SU-DHL-6 (cell line): ENCODE results near the gene HDAC11.

Experiments
- H2AFZ ChIP-seq: fragments of 200-600 bp; sonication (generic); 2 replicates; pipeline ENCODE4 v1.6.1; 2014; ENCODE audit warnings: low read depth, mild to moderate bottlenecking, moderate library complexity, mixed read lengths, antibody characterized with exemption, low read length; ENCODE audit not compliant: severe bottlenecking
- H3F3A ChIP-seq: fragments of 200-600 bp; shearing (Covaris generic); 2 replicates; pipeline ENCODE4 v1.6.0; 2016; ENCODE audit warnings: antibody characterized with exemption, mild to moderate bottlenecking; ENCODE audit not compliant: insufficient read depth
- H3K27ac ChIP-seq: fragments of 200-600 bp; sonication (generic); 2 replicates; pipeline ENCODE4 v1.5.1; 2016; ENCODE audit warnings: low read depth, mild to moderate bottlenecking, low read length, moderate library complexity, mixed read lengths
- H3K27me3 ChIP-seq: fragments of 200-600 bp; sonication (generic), shearing (Covaris generic); 2 replicates; pipeline ENCODE4 v1.6.0; 2014; ENCODE audit warnings: mild to moderate bottlenecking, low read length
- H3K36me3 ChIP-seq: fragments of 200-600 bp; sonication (generic); 2 replicates; pipeline ENCODE4 v1.6.1; 2014; ENCODE audit warnings: mild to moderate bottlenecking, low read length, mixed read lengths
- H3K4me2 ChIP-seq: fragments of 300-600, 200-600 bp; shearing (Covaris generic), sonication (generic); 2 replicates; pipeline ENCODE4 v1.6.0; 2014; ENCODE audit warnings: low read length, low read depth, mild to moderate bottlenecking; ENCODE audit not compliant: poor library complexity, severe bottlenecking
- H3K4me3 ChIP-seq: fragments of 200-600 bp; sonication (generic); 2 replicates; pipeline ENCODE4 v1.5.1; 2014; ENCODE audit warnings: antibody characterized with exemption, low read length, mild to moderate bottlenecking, mixed read lengths; ENCODE audit not compliant: insufficient read depth, poor library complexity, severe bottlenecking
- H3K79me2 ChIP-seq: fragments of 200-600 bp; sonication (generic); 2 replicates; pipeline ENCODE4 v1.6.1; 2014; ENCODE audit warnings: mild to moderate bottlenecking, low read length, moderate library complexity; ENCODE audit not compliant: insufficient read depth
- H3K9ac ChIP-seq: fragments of 200-600 bp; sonication (generic); 2 replicates; pipeline ENCODE4 v1.7.0; 2014; ENCODE audit warnings: mild to moderate bottlenecking, low read length
- H3K9me2 ChIP-seq: fragments of 200-600 bp; sonication (generic); replicated peaks from 2 replicates; pipeline ENCODE4 v1.6.1; 2014; ENCODE audit warnings: low read length; ENCODE audit not compliant: insufficient read depth
- H3K9me3 ChIP-seq: fragments of 200-600 bp; sonication (generic); 2 replicates; pipeline ENCODE4 v1.6.1; 2014; ENCODE audit warnings: low read length, mixed read lengths; ENCODE audit not compliant: insufficient read depth
- H4K20me1 ChIP-seq: fragments of 200-600 bp; sonication (generic); 2 replicates; pipeline ENCODE4 v1.6.1; 2014; ENCODE audit warnings: low read depth, mild to moderate bottlenecking, antibody characterized with exemption, low read length, moderate library complexity, mixed read lengths
- CTCF ChIP-seq: fragments of 200-600 bp; sonication (generic); IDR thresholded peaks from one replicate; pipeline ENCODE4 v1.5.1; 2017; ENCODE audit warnings: antibody characterized with exemption, mild to moderate bottlenecking, low read length, moderate library complexity; ENCODE audit not compliant: insufficient read depth, poor library complexity, severe bottlenecking
- EZH2phosphoT487 ChIP-seq: fragments of 200-600 bp; sonication (generic), shearing (Covaris generic); conservative IDR thresholded peaks from 2 replicates; pipeline ENCODE4 v1.6.1; 2018; ENCODE audit warnings: mild to moderate bottlenecking, antibody characterized with exemption, low read length, moderate library complexity, mixed read lengths

The HDAC11 gene

DNA sequence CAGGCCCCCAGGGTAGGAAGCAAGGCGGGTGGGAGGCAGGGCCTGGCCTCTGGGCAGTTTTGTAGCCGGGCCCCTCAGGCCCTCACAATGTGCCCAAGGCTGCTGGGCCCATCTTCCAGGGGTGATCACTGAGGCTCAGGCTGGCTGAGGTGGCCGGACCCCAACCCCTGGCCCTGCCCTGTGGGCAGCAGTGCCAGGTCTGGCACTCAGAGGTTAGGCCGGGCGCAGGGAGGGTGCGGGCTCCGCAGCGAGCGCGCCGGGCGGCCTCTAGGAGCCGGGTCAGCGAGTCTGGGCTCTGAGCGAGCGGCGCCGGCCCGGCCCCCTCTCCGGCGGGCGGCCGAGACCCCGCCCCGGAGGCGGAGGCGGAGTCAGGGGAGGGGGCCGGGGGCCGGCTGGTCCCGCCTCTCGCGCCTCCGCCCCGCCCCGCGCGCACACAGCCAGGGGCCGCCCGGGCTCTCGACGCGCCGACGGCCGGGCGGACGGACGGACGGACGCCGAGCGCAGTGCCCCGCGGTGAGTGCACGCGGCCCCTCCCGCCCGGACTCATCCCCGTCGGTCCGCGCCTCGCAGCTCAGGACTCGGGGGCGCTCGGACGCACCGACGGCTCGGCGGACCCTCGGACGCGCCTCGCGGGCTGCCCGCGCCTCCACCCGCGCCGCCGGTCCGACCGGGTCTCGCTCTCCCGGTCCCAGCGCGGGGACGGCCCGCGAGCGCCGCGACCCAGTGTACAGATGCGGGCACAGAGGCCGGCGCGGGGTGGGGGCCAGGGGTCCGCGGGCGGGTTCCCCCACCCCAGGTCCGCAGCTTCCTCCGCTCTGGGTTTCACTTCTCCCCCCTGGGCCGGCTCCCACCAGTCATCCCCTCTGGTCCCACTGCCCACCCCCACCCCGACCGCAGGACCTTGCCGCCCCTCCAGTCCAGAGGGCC lies 68.9 kb downstream of the HDAC11 start, which contains the start of gene FBLN2:
TSS of gene FBLN2 (plus strand) at position 430 of the 927 bp plus-strand sequence. CDS start 21,231 bp downstream, outside the sequence.
- Histone ChIP-seq H3K9me2 (no peaks in the 10 kb centered on the region), H3K9me3 (no peaks in the 10 kb centered on the region), H3K79me2 (no peaks in the 10 kb centered on the region), H3K27me3 (no peaks in the 10 kb centered on the region), H3K4me2 (no peak within 1 kb of the TSS), H3K36me3 (no peaks in the 10 kb centered on the region), H4K20me1 (no peaks in the 10 kb centered on the region), H3K4me3 (no peak within 1 kb of the TSS), H3K9ac (no peak within 1 kb of the TSS), H3K27ac (no peak within 1 kb of the TSS), H2AFZ (no peak within 1 kb of the TSS), H3F3A (no peaks in the 10 kb centered on the region)
- TF ChIP-seq EZH2phosphoT487: no peak
- no peak for TF ChIP-seq CTCF

DNA sequence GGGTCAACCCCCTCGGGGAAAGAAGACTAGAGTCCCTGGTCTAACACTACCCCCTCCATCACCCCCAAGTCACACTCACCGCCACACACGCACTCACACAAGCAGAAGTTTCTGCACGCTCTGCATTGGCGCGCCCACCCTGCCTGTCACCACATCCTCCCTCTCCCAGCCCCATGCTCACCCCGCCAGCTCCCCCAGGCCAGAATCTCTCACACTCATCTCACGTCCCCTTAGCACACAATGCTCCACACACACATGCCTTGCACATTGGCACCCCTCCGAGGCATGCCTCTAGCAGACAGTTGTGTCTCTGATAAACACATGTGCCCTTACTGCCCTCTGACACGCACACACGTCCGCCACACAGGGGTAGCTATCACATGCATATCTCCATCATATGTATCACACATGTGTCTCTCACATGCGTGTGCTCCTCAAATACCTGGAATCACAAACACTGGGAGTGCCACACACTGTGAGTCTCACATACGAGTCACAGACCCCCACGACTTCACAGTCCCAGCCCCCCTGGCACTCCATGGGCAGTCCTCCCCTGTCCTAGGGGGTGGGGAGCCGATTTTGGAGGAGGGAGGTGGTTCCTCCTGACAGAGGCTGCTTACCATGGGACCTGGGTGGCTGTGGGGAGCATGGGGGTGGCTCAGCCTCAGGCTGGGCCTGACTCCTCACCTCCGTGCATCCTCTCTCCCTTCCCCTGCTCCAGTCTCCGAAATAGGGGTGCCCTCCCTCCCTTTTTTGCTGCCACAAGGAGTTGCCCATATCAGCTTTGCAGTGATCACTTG lies 69.7 kb downstream of the HDAC11 start:
- TF ChIP-seq EZH2phosphoT487: no peak
- no peak for TF ChIP-seq CTCF
- H3K79me2 ChIP-seq: no peaks in the 10 kb centered on the region
- H3K4me3 ChIP-seq: no peak overlapping the region
- H3F3A ChIP-seq: no peaks in the 10 kb centered on the region
- H3K4me2 ChIP-seq: no peak overlapping the region
- H3K9me3 ChIP-seq: no peaks in the 10 kb centered on the region
- H2AFZ ChIP-seq: no peak overlapping the region
- no peak overlapping the region for H3K27ac ChIP-seq
- H3K27me3 ChIP-seq: no peaks in the 10 kb centered on the region
- H3K9ac ChIP-seq: no peak overlapping the region
- no peaks in the 10 kb centered on the region for H4K20me1 ChIP-seq
- no peaks in the 10 kb centered on the region for H3K9me2 ChIP-seq
- no peaks in the 10 kb centered on the region for H3K36me3 ChIP-seq

- H3K9me2 ChIP-seq: no peaks in the 10 kb centered on the region
- H2AFZ ChIP-seq: no peak overlapping the region
- no peaks in the 10 kb centered on the region for H3K9me3 ChIP-seq
- H3K4me2 ChIP-seq: no peak overlapping the region
- no peaks in the 10 kb centered on the region for H3K79me2 ChIP-seq
- H3K36me3 ChIP-seq: no peaks in the 10 kb centered on the region
- no peaks in the 10 kb centered on the region for H3K27me3 ChIP-seq
- no peaks in the 10 kb centered on the region for H3F3A ChIP-seq
- TF ChIP-seq EZH2phosphoT487: no peak
- no peak for TF ChIP-seq CTCF
- no peak overlapping the region for H3K4me3 ChIP-seq
- H3K27ac ChIP-seq: no peak overlapping the region
- no peaks in the 10 kb centered on the region for H4K20me1 ChIP-seq
- H3K9ac ChIP-seq: no peak overlapping the region
These were observed 70.3 kb downstream of the HDAC11 start for GRCh38 chr3:13550423-13550690.
